HG02973 (cell line): ENCODE measurements around the gene R3HDML.

ENCODE experiments used
- ATAC-seq: cut with Tn5 transposase; IDR thresholded peaks from one replicate; pipeline ENCODE4 v1.9.1; 2021; ENCODE audit warnings: moderate library complexity; ENCODE audit not compliant: unreplicated experiment

The R3HDML gene

DNA sequence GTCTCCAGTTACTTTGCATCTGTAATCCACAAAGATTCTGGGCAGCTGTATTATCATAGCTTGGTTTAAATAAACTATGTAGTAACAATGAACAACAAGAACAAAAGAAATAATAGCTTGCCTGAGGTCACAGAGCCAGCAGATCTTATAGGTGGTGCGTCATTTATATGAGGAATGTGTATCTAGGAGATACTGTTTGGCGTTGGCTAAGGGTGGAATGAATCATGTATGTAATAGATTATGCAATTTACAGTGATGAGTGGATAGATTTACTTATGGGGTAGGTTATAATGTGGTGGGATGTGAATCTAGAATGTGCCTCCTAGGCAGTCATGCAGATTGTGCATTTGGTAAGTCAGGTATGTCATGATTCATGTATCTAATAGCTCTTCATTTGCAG is 61.5 kb downstream of the R3HDML start:
- no peak for ATAC-seq

DNA sequence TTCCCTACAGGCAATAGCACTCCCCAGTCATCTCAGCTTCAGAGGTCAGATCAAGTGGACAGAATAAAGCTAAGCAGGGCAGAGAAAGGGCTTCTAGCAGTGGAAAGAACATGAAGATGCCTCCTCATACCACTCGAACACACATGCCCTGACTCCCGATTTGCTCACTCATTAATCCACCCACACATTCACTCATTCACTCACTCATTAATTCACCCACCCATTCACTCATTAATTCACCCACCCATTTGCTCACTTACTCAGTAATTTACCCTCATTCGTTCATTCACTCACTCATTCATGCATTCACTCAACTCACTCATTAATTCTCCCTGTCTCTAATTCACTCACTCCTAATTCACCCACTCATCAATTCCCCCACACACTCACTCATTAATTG is 62.6 kb downstream of the R3HDML start:
- no peak for ATAC-seq

DNA sequence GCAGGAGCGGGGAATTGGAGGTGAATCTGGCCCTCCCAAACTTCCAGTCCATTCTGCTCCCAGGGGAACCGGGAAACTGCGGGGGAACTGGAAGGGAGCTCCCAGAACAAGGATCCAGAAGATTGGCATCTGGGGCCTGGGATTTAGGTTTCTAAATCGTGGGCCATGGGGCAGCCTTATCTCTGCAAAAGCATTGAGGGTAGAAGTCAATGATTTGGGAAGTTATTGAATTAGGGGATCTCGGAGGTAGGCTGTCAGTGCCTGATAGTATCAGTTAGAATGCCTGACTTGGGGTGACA is 63.8 kb downstream of the R3HDML start:
- ATAC-seq, result no peak
